ENCODE measurements around the gene PI16.

GRCh38 chr6:36924131-36924530 is 30.4 kb upstream of the PI16 start:
- TF ChIP-seq CTCF (IDR thresholded peaks at IDR 0.05) (no peak), USF2 (IDR thresholded peaks at IDR 0.05; ENCODE audit: borderline replicate concordance, low read depth, low read length) (no peak), FOXM1 (IDR thresholded peaks at IDR 0.05; ENCODE audit: low read depth) (no peak), REST (IDR thresholded peaks at IDR 0.05; ENCODE audit: low read depth, low read length) (no peak)
